HCT116 (cell line): Measurements from ENCODE around the gene TBC1D12.

Source experiments
- CTCF ChIP-seq, 3 experiments: fragments of 200-600 bp in 1 of 3; sonication (generic) in 1 of 3; IDR thresholded peaks in 2 of 3; conservative IDR thresholded peaks in 1 of 3; 2 replicates each; pipeline ENCODE4 v1.5.1; 2012 to 2017; ENCODE audit warnings: low read depth in 2 of 3, low read length in 2 of 3, antibody characterized with exemption in 1 of 3, borderline replicate concordance in 1 of 3, control low read depth in 1 of 3, mild to moderate bottlenecking in 1 of 3, mixed read lengths in 1 of 3, mixed run types in 1 of 3, moderate library complexity in 1 of 3; ENCODE audit not compliant: insufficient read depth in 1 of 3
- JUND ChIP-seq: IDR thresholded peaks from 2 replicates; pipeline ENCODE4 v1.6.1; 2012
- POLR2A ChIP-seq: IDR thresholded peaks from 2 replicates; pipeline ENCODE4 v1.7.0; 2011; ENCODE audit warnings: borderline replicate concordance; ENCODE audit not compliant: insufficient read depth, insufficient read length; ENCODE audit errors: extremely low read depth
- POLR2AphosphoS5 ChIP-seq: IDR thresholded peaks from 2 replicates; pipeline ENCODE4 v1.6.1; 2011; ENCODE audit warnings: mild to moderate bottlenecking, low read depth, low read length, moderate library complexity
- REST ChIP-seq: IDR thresholded peaks from 2 replicates; pipeline ENCODE4 v1.6.1; 2012; ENCODE audit warnings: low read depth
- SP1 ChIP-seq: IDR thresholded peaks from 2 replicates; pipeline ENCODE4 v1.6.1; 2012; ENCODE audit warnings: low read depth

GRCh38 chr10:94496646-94497045 is 94.3 kb downstream of the TBC1D12 start:
- TF ChIP-seq CTCF (IDR thresholded peaks at IDR 0.05 in 2 of 3, conservative IDR thresholded peaks at IDR 0.05 in 1 of 3; ENCODE audit: borderline replicate concordance in 1 of 3, insufficient read depth in 1 of 3, low read depth in 2 of 3, low read length in 2 of 3), result no peak
- TF ChIP-seq REST, result no peak
- no peak for TF ChIP-seq POLR2A
- no peak for TF ChIP-seq JUND
- TF ChIP-seq SP1, result no peak
- TF ChIP-seq POLR2AphosphoS5, result no peak
